HG02763 (cell line): Measurements from ENCODE around the gene SELENBP1.
A peak's percentile ranks its signal among the peaks of the same experiment; 100 is the strongest.
"Not testable (repeated sequence)": the region's sequence is repeated elsewhere in the genome, so short reads cannot be mapped to it uniquely, and the experiment has no call there.

Source experiments
- ATAC-seq: cut with Tn5 transposase; IDR thresholded peaks from one replicate; pipeline ENCODE4 v1.9.1; 2021; ENCODE audit warnings: mild to moderate bottlenecking, moderate library complexity; ENCODE audit not compliant: unreplicated experiment

SELENBP1 gene

GRCh38 chr1:151384584-151384983 is 12.1 kb upstream of the SELENBP1 start:
- ATAC-seq = no peak

- ATAC-seq = no peak
Measured at GRCh38 chr1:151377150-151377884, 4.8 kb upstream of the SELENBP1 start.

- ATAC-seq = no peak
Measured at GRCh38 chr1:151373196-151373595, 691 bp upstream of the SELENBP1 start.

GRCh38 chr1:151371370-151372057 is 991 bp downstream of the SELENBP1 start:
- ATAC-seq = no peak

GRCh38 chr1:151370211-151370911 is 2.1 kb downstream of the SELENBP1 start:
- ATAC-seq = no peak

- no peak for ATAC-seq
Measured at GRCh38 chr1:151369621-151370048, 2.9 kb downstream of the SELENBP1 start.

- no peak for ATAC-seq
Measured at GRCh38 chr1:151369302-151369610, 3.2 kb downstream of the SELENBP1 start.

GRCh38 chr1:151368393-151369301 is 3.9 kb downstream of the SELENBP1 start:
- ATAC-seq = no peak

- ATAC-seq = no peak
Measured at GRCh38 chr1:151367658-151368392, 4.7 kb downstream of the SELENBP1 start.

GRCh38 chr1:151364996-151365395 is 7.5 kb downstream of the SELENBP1 start:
- ATAC-seq = no peak

GRCh38 chr1:151362308-151363155 is 10.0 kb downstream of the SELENBP1 start:
- no peak for ATAC-seq

- ATAC-seq = no peak
Measured at GRCh38 chr1:151361883-151362282, 10.6 kb downstream of the SELENBP1 start.

GRCh38 chr1:151356696-151357095 is 15.8 kb downstream of the SELENBP1 start:
- no peak for ATAC-seq

GRCh38 chr1:151352021-151352718 is 20.3 kb downstream of the SELENBP1 start:
- no peak for ATAC-seq

GRCh38 chr1:151350323-151350722 is 22.2 kb downstream of the SELENBP1 start:
- ATAC-seq = not testable (repeated sequence)

- no peak for ATAC-seq
Measured at GRCh38 chr1:151347523-151348246, 24.8 kb downstream of the SELENBP1 start.

- ATAC-seq = peak; percentile 96
Measured at GRCh38 chr1:151346769-151347522, 25.6 kb downstream of the SELENBP1 start, which contains the start of gene RFX5. Gene RFX5 (minus strand): TSS chr1:151347252. CDS start chr1:151346320, 932 bp downstream.
